ENCODE results near the gene NFATC1.

NFATC1 gene

GRCh38 chr18:79496978-79497637 is 101.4 kb downstream of the NFATC1 start:
- H4K20me1 ChIP-seq (ENCODE audit: insufficient read depth, low read length): no peaks in the 10 kb centered on the region
- no peaks in the 10 kb centered on the region for H3K4me1 ChIP-seq (ENCODE audit: insufficient read depth, low read length)
- H3K9me3 ChIP-seq (ENCODE audit: insufficient read depth, low read length, severe bottlenecking): peaks cover 30% of the 10 kb centered on the region
- TF ChIP-seq EZH2 (IDR thresholded peaks at IDR 0.05; ENCODE audit: borderline replicate concordance, low read depth, low read length, severe bottlenecking): no peak
- TF ChIP-seq, protein P1, sequence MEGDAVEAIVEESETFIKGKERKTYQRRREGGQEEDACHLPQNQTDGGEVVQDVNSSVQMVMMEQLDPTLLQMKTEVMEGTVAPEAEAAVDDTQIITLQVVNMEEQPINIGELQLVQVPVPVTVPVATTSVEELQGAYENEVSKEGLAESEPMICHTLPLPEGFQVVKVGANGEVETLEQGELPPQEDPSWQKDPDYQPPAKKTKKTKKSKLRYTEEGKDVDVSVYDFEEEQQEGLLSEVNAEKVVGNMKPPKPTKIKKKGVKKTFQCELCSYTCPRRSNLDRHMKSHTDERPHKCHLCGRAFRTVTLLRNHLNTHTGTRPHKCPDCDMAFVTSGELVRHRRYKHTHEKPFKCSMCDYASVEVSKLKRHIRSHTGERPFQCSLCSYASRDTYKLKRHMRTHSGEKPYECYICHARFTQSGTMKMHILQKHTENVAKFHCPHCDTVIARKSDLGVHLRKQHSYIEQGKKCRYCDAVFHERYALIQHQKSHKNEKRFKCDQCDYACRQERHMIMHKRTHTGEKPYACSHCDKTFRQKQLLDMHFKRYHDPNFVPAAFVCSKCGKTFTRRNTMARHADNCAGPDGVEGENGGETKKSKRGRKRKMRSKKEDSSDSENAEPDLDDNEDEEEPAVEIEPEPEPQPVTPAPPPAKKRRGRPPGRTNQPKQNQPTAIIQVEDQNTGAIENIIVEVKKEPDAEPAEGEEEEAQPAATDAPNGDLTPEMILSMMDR (IDR thresholded peaks at IDR 0.05; ENCODE audit: borderline replicate concordance, extremely low read depth, low read length, poor library complexity, severe bottlenecking): no peak
- no peak overlapping the region for H3K4me3 ChIP-seq (ENCODE audit: low read depth in 1 of 2, low read length in 2 of 2)
- DNase-seq (no peak), ATAC-seq (ENCODE audit: insufficient read depth, low read depth) (no peak)
- no peaks in the 10 kb centered on the region for H3K27me3 ChIP-seq (ENCODE audit: insufficient read depth, low read length, poor library complexity)
- no peak overlapping the region for H2AFZ ChIP-seq (ENCODE audit: low read depth, low read length)
- no peak overlapping the region for H3K27ac ChIP-seq (ENCODE audit: low read length)
- H3K36me3 ChIP-seq (ENCODE audit: insufficient read depth, low read length): peaks cover 12% of the 10 kb centered on the region
- H3K4me2 ChIP-seq (ENCODE audit: insufficient read depth, low read length): no peak overlapping the region
- no peak overlapping the region for H3K9ac ChIP-seq (ENCODE audit: low read depth, low read length)
- no peaks in the 10 kb centered on the region for H3K79me2 ChIP-seq (ENCODE audit: insufficient read depth, low read length)

DNA sequence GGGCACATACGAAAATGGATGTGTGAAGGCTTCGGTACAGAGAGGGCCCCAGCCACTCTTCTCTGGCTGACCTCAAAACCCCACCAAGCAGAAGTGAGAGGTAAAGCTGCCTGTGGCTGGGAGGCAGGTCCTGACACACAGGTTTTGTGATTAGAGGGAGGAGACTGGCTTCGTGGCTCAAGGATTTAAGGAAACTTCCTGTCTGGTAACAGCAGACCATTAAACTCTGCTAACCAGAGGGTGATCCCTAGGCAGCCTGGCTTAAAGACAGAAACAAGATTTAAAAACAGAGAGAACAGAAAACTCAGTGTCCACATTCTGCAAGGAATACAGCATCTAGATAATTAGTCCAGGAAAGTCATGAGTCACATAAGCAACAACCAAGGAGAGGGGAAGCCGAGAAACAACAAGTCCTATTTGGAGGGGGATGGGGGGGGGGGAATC is 101.9 kb downstream of the NFATC1 start:
- H3K4me2 ChIP-seq (ENCODE audit: insufficient read depth, low read length): no peak overlapping the region
- H3K4me1 ChIP-seq (ENCODE audit: insufficient read depth, low read length): no peaks in the 10 kb centered on the region
- H3K27me3 ChIP-seq (ENCODE audit: insufficient read depth, low read length, poor library complexity): no peaks in the 10 kb centered on the region
- no peak overlapping the region for H3K4me3 ChIP-seq (ENCODE audit: low read depth in 1 of 2, low read length in 2 of 2)
- DNase-seq (no peak), ATAC-seq (ENCODE audit: insufficient read depth, low read depth) (no peak)
- H3K9ac ChIP-seq (ENCODE audit: low read depth, low read length): no peak overlapping the region
- no peak overlapping the region for H2AFZ ChIP-seq (ENCODE audit: low read depth, low read length)
- no peaks in the 10 kb centered on the region for H3K79me2 ChIP-seq (ENCODE audit: insufficient read depth, low read length)
- peaks cover 10% of the 10 kb centered on the region for H3K36me3 ChIP-seq (ENCODE audit: insufficient read depth, low read length)
- H3K27ac ChIP-seq (ENCODE audit: low read length): no peak overlapping the region
- TF ChIP-seq, protein P1 (IDR thresholded peaks at IDR 0.05; ENCODE audit: borderline replicate concordance, extremely low read depth, low read length, poor library complexity, severe bottlenecking): no peak
- TF ChIP-seq EZH2 (IDR thresholded peaks at IDR 0.05; ENCODE audit: borderline replicate concordance, low read depth, low read length, severe bottlenecking): no peak
- H3K9me3 ChIP-seq (ENCODE audit: insufficient read depth, low read length, severe bottlenecking): peaks cover 30% of the 10 kb centered on the region
- H4K20me1 ChIP-seq (ENCODE audit: insufficient read depth, low read length): no peaks in the 10 kb centered on the region

GRCh38 chr18:79498662-79499061 is 102.9 kb downstream of the NFATC1 start:
- no peaks in the 10 kb centered on the region for H4K20me1 ChIP-seq (ENCODE audit: insufficient read depth, low read length)
- ATAC-seq (ENCODE audit: insufficient read depth, low read depth) (no peak), DNase-seq (no peak)
- TF ChIP-seq, protein P1 (IDR thresholded peaks at IDR 0.05; ENCODE audit: borderline replicate concordance, extremely low read depth, low read length, poor library complexity, severe bottlenecking): no peak
- TF ChIP-seq EZH2 (IDR thresholded peaks at IDR 0.05; ENCODE audit: borderline replicate concordance, low read depth, low read length, severe bottlenecking): no peak
- peaks cover 9% of the 10 kb centered on the region for H3K36me3 ChIP-seq (ENCODE audit: insufficient read depth, low read length)
- H3K4me3 ChIP-seq (ENCODE audit: low read depth in 1 of 2, low read length in 2 of 2): no peak overlapping the region
- peaks cover 30% of the 10 kb centered on the region for H3K9me3 ChIP-seq (ENCODE audit: insufficient read depth, low read length, severe bottlenecking)
- H2AFZ ChIP-seq (ENCODE audit: low read depth, low read length): no peak overlapping the region
- no peak overlapping the region for H3K4me2 ChIP-seq (ENCODE audit: insufficient read depth, low read length)
- H3K27ac ChIP-seq (ENCODE audit: low read length): no peak overlapping the region
- H3K9ac ChIP-seq (ENCODE audit: low read depth, low read length): no peak overlapping the region
- no peaks in the 10 kb centered on the region for H3K27me3 ChIP-seq (ENCODE audit: insufficient read depth, low read length, poor library complexity)
- no peaks in the 10 kb centered on the region for H3K4me1 ChIP-seq (ENCODE audit: insufficient read depth, low read length)
- H3K79me2 ChIP-seq (ENCODE audit: insufficient read depth, low read length): no peaks in the 10 kb centered on the region

Data from DND-41 (cell line).